Panc1 (cell line): ENCODE results near the gene TRABD2B.

Source experiments
- CTCF ChIP-seq: fragments of 450-650 bp; IDR thresholded peaks from 2 replicates; pipeline ENCODE4 v1.5.1; 2017; ENCODE audit warnings: mild to moderate bottlenecking
- TCF7L2 ChIP-seq: IDR thresholded peaks from 2 replicates; pipeline ENCODE4 v1.6.1; 2011; ENCODE audit warnings: mild to moderate bottlenecking, low read depth, low read length, inconsistent platforms

- TF ChIP-seq CTCF (no peak), TCF7L2 (no peak)
Measured at GRCh38 chr1:47938520-47938919, 58.7 kb downstream of the TRABD2B start.
